Activated naive CD8-positive, alpha-beta T cell (primary cell): ENCODE measurements around the gene KIF6.

Source experiments
- H3K27ac Mint-ChIP-seq: one replicate; pipeline ENCODE4 v1.8.0; 2021; ENCODE audit warnings: mixed read lengths
- H3K27me3 Mint-ChIP-seq: one replicate; pipeline ENCODE4 v1.8.0; 2021; ENCODE audit warnings: mixed read lengths
- H3K36me3 Mint-ChIP-seq: one replicate; pipeline ENCODE4 v1.8.0; 2021; ENCODE audit warnings: mixed read lengths
- H3K4me1 Mint-ChIP-seq: one replicate; pipeline ENCODE4 v1.8.0; 2021; ENCODE audit warnings: low read depth, mixed read lengths
- H3K4me3 Mint-ChIP-seq: one replicate; pipeline ENCODE4 v1.8.0; 2021; ENCODE audit warnings: mild to moderate bottlenecking, mixed read lengths
- H3K9me3 Mint-ChIP-seq: one replicate; pipeline ENCODE4 v1.8.0; 2021; ENCODE audit warnings: low read depth, mixed read lengths

The KIF6 gene

DNA sequence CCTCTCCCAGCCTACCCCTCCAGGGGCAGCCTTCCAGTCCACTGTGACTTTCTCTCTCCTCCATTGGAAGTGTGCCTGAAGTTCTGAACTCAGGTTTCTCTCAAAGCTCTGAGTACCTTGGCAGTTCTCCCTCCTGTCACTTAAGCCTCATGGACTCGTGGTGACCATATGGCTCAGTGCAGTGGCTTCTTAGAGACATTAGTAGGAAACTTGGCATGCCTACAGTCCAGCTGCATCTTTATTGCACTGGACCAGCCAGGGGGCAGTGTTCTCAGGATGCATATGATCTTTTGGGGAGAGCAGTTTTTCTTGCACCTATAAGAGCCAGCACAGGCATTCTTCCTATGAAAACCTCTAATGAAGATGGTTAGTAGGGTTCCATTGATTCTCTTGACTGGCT, 355.2 kb downstream of the KIF6 start:
- Mint-ChIP-seq H3K9me3 (no peaks in the 10 kb centered on the region), H3K4me3 (no peak overlapping the region), H3K27ac (no peak overlapping the region), H3K36me3 (no peaks in the 10 kb centered on the region), H3K27me3 (peaks cover 2% of the 10 kb centered on the region), H3K4me1 (no peaks in the 10 kb centered on the region)

GRCh38 chr6:39367700-39368099, 357.5 kb downstream of the KIF6 start:
- Mint-ChIP-seq H3K36me3 (no peaks in the 10 kb centered on the region), H3K27me3 (peaks cover 3% of the 10 kb centered on the region), H3K27ac (no peak overlapping the region), H3K4me1 (no peaks in the 10 kb centered on the region), H3K9me3 (no peaks in the 10 kb centered on the region), H3K4me3 (no peak overlapping the region)

DNA sequence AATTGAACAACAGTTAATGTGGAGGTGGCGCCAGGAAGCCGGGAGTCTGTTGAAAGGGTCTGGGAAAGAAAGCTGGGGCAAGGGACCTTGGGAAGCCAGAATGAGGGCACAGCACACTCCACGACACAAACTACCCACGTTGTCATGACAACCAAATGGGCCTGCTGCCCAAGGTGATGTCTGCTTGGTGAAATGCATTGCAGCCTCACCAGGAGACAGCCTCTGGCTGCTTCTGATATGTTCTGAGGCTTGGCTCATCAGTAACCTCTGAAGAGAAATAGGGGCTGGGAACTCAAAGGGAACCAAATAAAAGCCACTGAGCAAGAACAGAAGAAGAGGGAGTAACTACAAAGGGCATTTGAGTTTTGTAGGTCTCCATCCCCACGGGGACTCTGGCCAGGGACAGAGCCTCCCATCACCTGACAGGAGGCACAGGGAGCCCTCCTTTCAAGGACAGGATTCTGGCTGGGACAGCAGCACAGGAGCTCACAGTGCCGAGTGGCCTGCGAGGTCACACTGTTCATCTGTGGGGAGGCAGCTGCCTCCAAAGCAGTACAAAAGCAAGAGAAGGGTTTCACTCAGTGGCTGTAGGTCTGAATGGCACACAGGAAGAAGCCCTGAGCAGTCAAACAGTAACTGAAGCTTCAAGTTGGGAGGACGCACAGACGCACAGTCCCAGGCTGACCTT, 358.1 kb downstream of the KIF6 start:
- Mint-ChIP-seq H3K4me1 (peaks cover 2% of the 10 kb centered on the region), H3K27me3 (peaks cover 3% of the 10 kb centered on the region), H3K27ac (no peak overlapping the region), H3K36me3 (no peaks in the 10 kb centered on the region), H3K9me3 (no peaks in the 10 kb centered on the region), H3K4me3 (no peak overlapping the region)

GRCh38 chr6:39365281-39366074, 359.7 kb downstream of the KIF6 start:
- Mint-ChIP-seq H3K9me3 (no peaks in the 10 kb centered on the region), H3K36me3 (no peaks in the 10 kb centered on the region), H3K4me3 (no peak overlapping the region), H3K4me1 (peaks cover 5% of the 10 kb centered on the region), H3K27ac (no peak overlapping the region), H3K27me3 (peaks cover 4% of the 10 kb centered on the region)

DNA sequence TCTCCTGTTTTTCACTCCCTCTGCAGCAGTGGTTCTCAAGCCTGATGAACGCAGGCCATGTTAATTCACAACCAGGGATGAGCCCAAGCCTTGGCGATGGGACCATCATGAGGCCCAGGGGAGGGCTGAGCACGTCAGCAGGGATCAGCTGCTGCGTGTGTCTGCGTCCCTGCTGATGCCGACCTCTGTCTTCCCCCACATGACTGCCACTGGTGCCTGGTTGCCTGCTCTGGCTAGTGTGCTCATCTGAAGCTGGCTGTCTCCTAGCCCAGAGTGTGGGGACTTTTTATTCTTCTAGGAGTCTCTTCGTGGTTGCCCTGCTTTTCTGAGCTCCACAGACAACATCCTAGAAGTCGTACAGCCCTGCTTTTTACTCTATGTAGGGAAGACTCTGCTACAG, 361.9 kb downstream of the KIF6 start:
- peaks cover 5% of the 10 kb centered on the region for H3K4me1 Mint-ChIP-seq
- no peaks in the 10 kb centered on the region for H3K9me3 Mint-ChIP-seq
- no peak overlapping the region for H3K4me3 Mint-ChIP-seq
- peaks cover 4% of the 10 kb centered on the region for H3K27me3 Mint-ChIP-seq
- H3K27ac Mint-ChIP-seq: no peak overlapping the region
- H3K36me3 Mint-ChIP-seq: no peaks in the 10 kb centered on the region

DNA sequence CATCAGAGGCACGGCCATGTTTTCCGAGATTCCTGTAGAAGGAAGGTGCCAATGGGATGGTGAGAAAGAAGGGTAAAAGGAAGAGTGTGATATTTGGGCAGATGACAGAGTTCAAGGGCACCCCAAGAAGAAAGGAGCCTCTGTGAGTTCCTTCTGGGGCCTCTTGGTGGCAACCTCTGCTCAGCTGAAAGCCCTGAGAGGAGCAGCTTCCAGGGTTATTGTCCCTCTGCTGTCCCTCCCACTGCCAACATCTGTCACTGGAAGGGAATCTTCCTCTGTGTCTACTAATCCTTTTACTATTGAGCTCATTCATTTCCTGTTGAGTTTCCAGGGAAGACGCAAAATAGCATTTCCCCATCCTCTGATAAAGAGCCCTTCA, 362.7 kb downstream of the KIF6 start:
- Mint-ChIP-seq H3K27me3 (peaks cover 4% of the 10 kb centered on the region), H3K9me3 (no peaks in the 10 kb centered on the region), H3K4me3 (no peak overlapping the region), H3K27ac (no peak overlapping the region), H3K4me1 (peaks cover 5% of the 10 kb centered on the region), H3K36me3 (no peaks in the 10 kb centered on the region)

GRCh38 chr6:39361657-39362486, 363.3 kb downstream of the KIF6 start:
- H3K27me3 Mint-ChIP-seq: peaks cover 4% of the 10 kb centered on the region
- H3K36me3 Mint-ChIP-seq: no peaks in the 10 kb centered on the region
- H3K9me3 Mint-ChIP-seq: no peaks in the 10 kb centered on the region
- no peak overlapping the region for H3K27ac Mint-ChIP-seq
- H3K4me3 Mint-ChIP-seq: no peak overlapping the region
- peaks cover 5% of the 10 kb centered on the region for H3K4me1 Mint-ChIP-seq

DNA sequence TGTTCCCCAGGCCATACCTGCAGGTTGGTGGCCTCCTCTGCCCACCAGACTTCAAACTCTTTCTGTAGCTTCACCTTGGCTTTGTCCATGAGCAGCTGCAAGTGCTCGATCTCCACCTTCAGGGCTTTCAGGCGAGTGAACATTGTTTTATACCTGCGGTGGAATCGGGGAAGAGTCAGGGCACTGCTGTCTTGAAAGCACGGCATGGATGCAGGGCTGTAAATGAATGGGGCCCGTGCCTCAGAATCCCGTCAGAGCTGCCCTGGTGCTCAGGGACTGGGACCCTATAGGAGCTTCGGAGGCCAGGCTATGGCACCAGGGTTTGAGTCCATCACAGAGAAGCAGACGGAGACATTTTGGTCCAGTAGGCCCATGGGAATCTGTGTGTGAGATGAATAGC, 364.8 kb downstream of the KIF6 start:
- H3K36me3 Mint-ChIP-seq: no peaks in the 10 kb centered on the region

DNA sequence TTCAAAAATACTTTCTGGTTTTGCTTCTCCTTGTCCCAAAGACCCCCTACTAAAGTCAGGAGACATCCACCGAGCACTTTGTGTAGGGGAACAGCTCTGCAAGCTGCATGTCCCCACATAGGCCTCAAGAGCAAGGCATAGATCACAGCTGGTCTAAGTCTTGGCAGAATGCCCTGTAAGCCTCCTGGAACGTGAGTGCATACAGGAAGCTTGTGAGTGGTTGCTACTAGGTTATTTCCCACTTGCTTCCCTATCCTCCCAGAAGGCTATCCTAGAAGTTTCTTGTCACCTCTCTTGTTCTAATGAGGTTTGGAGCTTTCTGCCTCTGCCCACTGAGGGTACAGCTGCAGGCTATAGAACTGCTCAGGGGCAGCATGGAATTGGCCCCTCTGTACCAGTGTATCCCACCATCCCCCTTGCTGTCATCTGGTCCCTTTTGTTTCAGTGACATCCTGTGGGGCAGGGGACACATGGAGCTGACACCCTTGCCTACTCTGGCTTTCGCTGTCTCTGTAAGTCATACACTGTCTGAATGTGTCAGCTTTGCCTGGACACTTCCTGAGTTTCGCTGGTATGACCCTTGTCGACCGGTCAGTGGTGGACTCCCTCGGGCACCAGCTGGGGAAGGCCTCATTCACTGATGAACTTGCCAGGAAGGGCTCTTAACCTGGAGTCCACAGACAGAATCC, 367.1 kb downstream of the KIF6 start:
- no peak overlapping the region for H3K4me3 Mint-ChIP-seq
- H3K27me3 Mint-ChIP-seq: peaks cover 1% of the 10 kb centered on the region
- H3K27ac Mint-ChIP-seq: no peak overlapping the region
- peaks cover 5% of the 10 kb centered on the region for H3K4me1 Mint-ChIP-seq
- no peaks in the 10 kb centered on the region for H3K9me3 Mint-ChIP-seq
- no peaks in the 10 kb centered on the region for H3K36me3 Mint-ChIP-seq

More for the DNA sequence above, 364.8 kb downstream of the KIF6 start:
- H3K27ac Mint-ChIP-seq: no peak overlapping the region
- H3K27me3 Mint-ChIP-seq: peaks cover 4% of the 10 kb centered on the region
- peaks cover 5% of the 10 kb centered on the region for H3K4me1 Mint-ChIP-seq
- H3K4me3 Mint-ChIP-seq: no peak overlapping the region
- no peaks in the 10 kb centered on the region for H3K9me3 Mint-ChIP-seq

DNA sequence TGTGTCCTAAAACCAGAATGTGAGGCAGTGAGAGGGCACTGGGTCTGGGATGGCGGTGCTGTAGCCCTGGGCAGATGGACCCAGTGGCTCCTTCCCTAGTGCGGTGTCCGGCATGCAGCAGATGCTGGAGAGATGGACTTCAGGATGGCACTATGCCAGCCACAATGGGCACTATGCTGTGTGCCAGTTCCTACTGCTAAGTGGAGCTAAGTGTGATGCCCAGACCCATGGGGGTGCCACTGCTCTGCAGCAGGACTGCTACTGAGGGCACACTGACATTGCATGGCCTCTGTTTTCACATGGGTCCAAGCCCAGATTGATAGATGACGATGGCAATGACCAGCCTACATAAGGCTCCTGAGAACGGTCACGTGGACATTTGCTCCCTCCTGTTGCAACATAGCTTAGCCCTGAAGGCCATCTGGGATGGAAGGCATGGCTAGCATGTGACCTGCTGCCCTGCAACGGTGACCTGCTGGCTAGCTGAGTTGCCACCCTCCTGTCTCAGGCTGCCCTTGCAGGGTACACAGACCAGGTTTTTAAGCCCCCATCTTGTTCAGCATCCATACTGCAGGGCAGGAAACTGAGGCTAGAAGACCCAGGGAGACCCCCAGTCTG, 371.4 kb downstream of the KIF6 start:
- H3K9me3 Mint-ChIP-seq: no peaks in the 10 kb centered on the region
- H3K27me3 Mint-ChIP-seq: no peaks in the 10 kb centered on the region

DNA sequence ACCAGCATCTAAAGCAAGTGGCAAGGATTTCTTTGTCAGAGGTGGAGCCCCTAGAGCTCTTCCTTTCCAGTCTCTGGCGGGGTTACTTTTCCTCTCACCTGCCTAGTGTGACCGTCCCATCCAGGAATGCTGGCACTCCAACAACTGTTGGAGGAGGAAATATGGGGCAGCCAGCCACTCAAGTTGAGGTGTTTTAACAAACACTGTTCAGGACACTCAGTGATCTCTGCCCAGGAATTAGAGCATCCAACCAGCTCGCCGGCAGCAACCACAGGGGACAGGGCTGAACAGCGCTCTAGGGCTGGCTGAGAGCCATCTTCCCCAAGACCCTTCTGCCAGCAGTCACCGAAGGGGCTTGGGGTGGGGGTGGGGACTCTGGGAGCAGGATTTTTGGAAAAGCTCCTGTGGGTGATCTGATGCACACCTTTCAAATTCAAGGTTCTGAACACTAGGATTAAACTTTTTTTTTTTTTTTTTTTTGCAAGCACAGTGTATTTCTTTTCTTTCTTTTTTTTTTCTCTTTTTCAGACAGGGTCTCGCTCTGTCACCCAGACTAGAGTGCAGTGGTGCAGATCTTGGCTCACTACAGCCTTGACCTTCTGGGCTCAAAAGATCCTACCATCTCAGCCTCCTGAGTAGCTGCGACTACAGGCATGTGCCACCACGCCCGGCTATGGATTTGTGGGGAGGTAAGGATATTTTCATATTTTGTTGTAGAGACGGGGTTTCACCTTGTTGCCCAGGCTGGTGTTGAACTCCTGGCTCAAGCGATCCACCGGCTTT, 374.3 kb downstream of the KIF6 start:
- no peaks in the 10 kb centered on the region for H3K9me3 Mint-ChIP-seq
- H3K27me3 Mint-ChIP-seq: no peaks in the 10 kb centered on the region
- H3K4me3 Mint-ChIP-seq: no peak overlapping the region
- H3K36me3 Mint-ChIP-seq: no peaks in the 10 kb centered on the region
- H3K27ac Mint-ChIP-seq: no peak overlapping the region
- H3K4me1 Mint-ChIP-seq: no peaks in the 10 kb centered on the region

More for the DNA sequence above, 371.4 kb downstream of the KIF6 start:
- Mint-ChIP-seq H3K4me1 (no peaks in the 10 kb centered on the region), H3K36me3 (no peaks in the 10 kb centered on the region), H3K27ac (no peak overlapping the region), H3K4me3 (no peak overlapping the region)

- H3K4me3 Mint-ChIP-seq: no peak overlapping the region
- H3K36me3 Mint-ChIP-seq: no peaks in the 10 kb centered on the region
- H3K27me3 Mint-ChIP-seq: no peaks in the 10 kb centered on the region
- no peaks in the 10 kb centered on the region for H3K4me1 Mint-ChIP-seq
- no peak overlapping the region for H3K27ac Mint-ChIP-seq
- no peaks in the 10 kb centered on the region for H3K9me3 Mint-ChIP-seq
These were observed 376.5 kb downstream of the KIF6 start for GRCh38 chr6:39348740-39349139.

- no peaks in the 10 kb centered on the region for H3K9me3 Mint-ChIP-seq
These were observed 377.2 kb downstream of the KIF6 start for GRCh38 chr6:39347906-39348585.

More at GRCh38 chr6:39347906-39348585, 377.2 kb downstream of the KIF6 start:
- Mint-ChIP-seq H3K27me3 (no peaks in the 10 kb centered on the region), H3K27ac (no peak overlapping the region), H3K36me3 (no peaks in the 10 kb centered on the region), H3K4me3 (no peak overlapping the region), H3K4me1 (no peaks in the 10 kb centered on the region)
